HepG2 (cell line): ENCODE results near the gene NDUFAF8. TPM values are rescaled to one million over a fixed set of nuclear protein-coding genes. Genes with fewer than 3 reads are reported as not detected.

Experiments used
- ASH2L ChIP-seq: fragments of 300-600, 200-600 bp; sonication (generic); IDR thresholded peaks from 2 replicates; pipeline ENCODE4 v1.7.0; 2017; ENCODE audit warnings: low read depth, mild to moderate bottlenecking, moderate library complexity, mixed read lengths, low read length; ENCODE audit not compliant: insufficient read length
- BRD4 ChIP-seq: sonication (generic); formaldehyde crosslinking; IDR thresholded peaks from 2 replicates; pipeline ENCODE4 v1.4.0; 2020; ENCODE audit warnings: missing genetic modification reagents
- HCFC1 ChIP-seq: fragments of 150-350 bp; IDR thresholded peaks from 2 replicates; pipeline ENCODE4 v1.6.1; 2014; ENCODE audit warnings: low read depth, low read length
- RFXAP ChIP-seq: sonication (generic); formaldehyde crosslinking; IDR thresholded peaks from 2 replicates; pipeline ENCODE4 v1.4.0; 2020; ENCODE audit warnings: missing genetic modification reagents, borderline replicate concordance
- ZNF296 ChIP-seq: sonication (generic); formaldehyde crosslinking; conservative IDR thresholded peaks from 2 replicates; pipeline ENCODE4 v1.5.0; 2020; ENCODE audit warnings: mild to moderate bottlenecking, missing genetic modification reagents
- ZNF34 ChIP-seq: sonication (generic); formaldehyde crosslinking; IDR thresholded peaks from 2 replicates; pipeline ENCODE4 v1.4.0; 2020; ENCODE audit warnings: mild to moderate bottlenecking, missing genetic modification reagents, borderline replicate concordance
- ZNF501 ChIP-seq: sonication (generic); formaldehyde crosslinking; IDR thresholded peaks from 2 replicates; pipeline ENCODE4 v1.5.1; 2020; ENCODE audit warnings: mild to moderate bottlenecking, moderate library complexity, missing genetic modification reagents
- ZNF556 ChIP-seq: sonication (generic); formaldehyde crosslinking; IDR thresholded peaks from 2 replicates; pipeline ENCODE4 v1.4.0; 2020; ENCODE audit warnings: mild to moderate bottlenecking, missing genetic modification reagents, borderline replicate concordance
- ZNF687 ChIP-seq: sonication (generic); formaldehyde crosslinking; IDR thresholded peaks from 2 replicates; pipeline ENCODE4 v1.5.1; 2020; ENCODE audit warnings: mild to moderate bottlenecking, missing genetic modification reagents, moderate library complexity
- ZNF709 ChIP-seq: sonication (generic); formaldehyde crosslinking; IDR thresholded peaks from 2 replicates; pipeline ENCODE4 v1.5.0; 2020; ENCODE audit warnings: mild to moderate bottlenecking, missing genetic modification reagents
- ZNF713 ChIP-seq: sonication (generic); formaldehyde crosslinking; IDR thresholded peaks from 2 replicates; pipeline ENCODE4 v1.4.0; 2020; ENCODE audit warnings: mild to moderate bottlenecking, missing genetic modification reagents
- ZSCAN21 ChIP-seq: sonication (generic); formaldehyde crosslinking; IDR thresholded peaks from 2 replicates; pipeline ENCODE4 v1.8.0; 2022; ENCODE audit warnings: mild to moderate bottlenecking, missing genetic modification reagents, moderate library complexity, borderline replicate concordance
- ZSCAN22 ChIP-seq: sonication (generic); formaldehyde crosslinking; IDR thresholded peaks from 2 replicates; pipeline ENCODE4 v1.4.0; 2020; ENCODE audit warnings: mild to moderate bottlenecking, missing genetic modification reagents
- polyA plus RNA-seq, 8 experiments: library from polyadenylated mRNA; depleted of rRNA in 3 of 8; stranded (reverse) in 7 of 8; unstranded in 1 of 8; fragments of >200 nt; fragmentation: Illumina TruSeq in 4 of 8; extraction: Trizol in 4 of 8; gene quantifications; 2 replicates each; pipeline versions ENCODE4 v1.2.1 to v1.2.3, GENCODE V29; 2011 to 2016; ENCODE audit warnings: low read depth in 4 of 8, missing spikeins in 1 of 8, mixed read lengths in 1 of 8; ENCODE audit not compliant: insufficient read depth in 1 of 8
- total RNA-seq, 5 experiments: library from RNA; depleted of rRNA; stranded (reverse); fragments of >200 nt; fragmentation: Illumina TruSeq; extraction: Trizol; gene quantifications; 2 replicates each; pipeline ENCODE4 v1.2.3, GENCODE V29; 2016; ENCODE audit warnings: low read depth in 1 of 5
- TF ChIP-seq, protein P1 (sequence below), 2 experiments: sonication (generic) in 1 of 2; formaldehyde crosslinking in 1 of 2; IDR thresholded peaks; 2 replicates each; pipeline versions ENCODE4 v1.4.0 to v1.6.1; 2016 to 2020; ENCODE audit warnings: borderline replicate concordance in 1 of 2, low read depth in 1 of 2, mild to moderate bottlenecking in 1 of 2, missing genetic modification reagents in 1 of 2
- TF ChIP-seq, protein P2 (sequence below): sonication (generic); formaldehyde crosslinking; IDR thresholded peaks from 2 replicates; pipeline ENCODE4 v1.5.1; 2020; ENCODE audit warnings: mild to moderate bottlenecking, moderate library complexity, missing genetic modification reagents
- TF ChIP-seq, protein P3 (sequence below): sonication (generic); IDR thresholded peaks from 2 replicates; pipeline ENCODE4 v1.6.1; 2016; ENCODE audit warnings: low read depth, borderline replicate concordance

Gene NDUFAF8
- total and polyA plus RNA-seq, 2 of the 13 experiments (the other 11 are each of a cell fraction or from before 2014, with no cell fraction given): 75.6 to 233 TPM

GRCh38 chr17:81221842-81222619 lies 17.1 kb upstream of the NDUFAF8 start (continued):
- TF ChIP-seq ZSCAN21 (CRISPR knock-in tag) (peak; percentile 44; the same call in 1 of the 2 replicates), ZNF501 (0 out of 2 replicates have a peak, but pooled peaks have one; percentile 30), RFXAP (CRISPR knock-in tag) (0 out of 2 replicates have a peak, but pooled peaks have one; percentile 26), ZNF556 (CRISPR knock-in tag) (0 out of 2 replicates have a peak, but pooled peaks have one; percentile 25), ZNF687 (CRISPR knock-in tag) (peak; percentile 33), HCFC1 (no peak), ZSCAN22 (CRISPR knock-in tag) (0 out of 2 replicates have a peak, but pooled peaks have one; percentile 28), ZNF713 (CRISPR knock-in tag) (no peak), ZNF34 (CRISPR knock-in tag) (0 out of 2 replicates have a peak, but pooled peaks have one; percentile 16), ZNF709 (0 out of 2 replicates have a peak, but pooled peaks have one; percentile 53), ASH2L (no peak), BRD4 (CRISPR knock-in tag) (0 out of 2 replicates have a peak, but pooled peaks have one; percentile 54), ZNF296 (CRISPR knock-in tag) (peak; percentile 91)
- TF ChIP-seq, protein P1, sequence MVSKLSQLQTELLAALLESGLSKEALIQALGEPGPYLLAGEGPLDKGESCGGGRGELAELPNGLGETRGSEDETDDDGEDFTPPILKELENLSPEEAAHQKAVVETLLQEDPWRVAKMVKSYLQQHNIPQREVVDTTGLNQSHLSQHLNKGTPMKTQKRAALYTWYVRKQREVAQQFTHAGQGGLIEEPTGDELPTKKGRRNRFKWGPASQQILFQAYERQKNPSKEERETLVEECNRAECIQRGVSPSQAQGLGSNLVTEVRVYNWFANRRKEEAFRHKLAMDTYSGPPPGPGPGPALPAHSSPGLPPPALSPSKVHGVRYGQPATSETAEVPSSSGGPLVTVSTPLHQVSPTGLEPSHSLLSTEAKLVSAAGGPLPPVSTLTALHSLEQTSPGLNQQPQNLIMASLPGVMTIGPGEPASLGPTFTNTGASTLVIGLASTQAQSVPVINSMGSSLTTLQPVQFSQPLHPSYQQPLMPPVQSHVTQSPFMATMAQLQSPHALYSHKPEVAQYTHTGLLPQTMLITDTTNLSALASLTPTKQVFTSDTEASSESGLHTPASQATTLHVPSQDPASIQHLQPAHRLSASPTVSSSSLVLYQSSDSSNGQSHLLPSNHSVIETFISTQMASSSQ (IDR thresholded peaks at IDR 0.05; ENCODE audit: low read depth): no peak
- TF ChIP-seq, protein P1 (CRISPR knock-in tag; IDR thresholded peaks at IDR 0.05; ENCODE audit: borderline replicate concordance): 0 out of 2 replicates have a peak, but pooled peaks have one; percentile 55
- TF ChIP-seq, protein P2, sequence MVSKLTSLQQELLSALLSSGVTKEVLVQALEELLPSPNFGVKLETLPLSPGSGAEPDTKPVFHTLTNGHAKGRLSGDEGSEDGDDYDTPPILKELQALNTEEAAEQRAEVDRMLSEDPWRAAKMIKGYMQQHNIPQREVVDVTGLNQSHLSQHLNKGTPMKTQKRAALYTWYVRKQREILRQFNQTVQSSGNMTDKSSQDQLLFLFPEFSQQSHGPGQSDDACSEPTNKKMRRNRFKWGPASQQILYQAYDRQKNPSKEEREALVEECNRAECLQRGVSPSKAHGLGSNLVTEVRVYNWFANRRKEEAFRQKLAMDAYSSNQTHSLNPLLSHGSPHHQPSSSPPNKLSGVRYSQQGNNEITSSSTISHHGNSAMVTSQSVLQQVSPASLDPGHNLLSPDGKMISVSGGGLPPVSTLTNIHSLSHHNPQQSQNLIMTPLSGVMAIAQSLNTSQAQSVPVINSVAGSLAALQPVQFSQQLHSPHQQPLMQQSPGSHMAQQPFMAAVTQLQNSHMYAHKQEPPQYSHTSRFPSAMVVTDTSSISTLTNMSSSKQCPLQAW (CRISPR knock-in tag): peak; percentile 76
- TF ChIP-seq, protein P3, sequence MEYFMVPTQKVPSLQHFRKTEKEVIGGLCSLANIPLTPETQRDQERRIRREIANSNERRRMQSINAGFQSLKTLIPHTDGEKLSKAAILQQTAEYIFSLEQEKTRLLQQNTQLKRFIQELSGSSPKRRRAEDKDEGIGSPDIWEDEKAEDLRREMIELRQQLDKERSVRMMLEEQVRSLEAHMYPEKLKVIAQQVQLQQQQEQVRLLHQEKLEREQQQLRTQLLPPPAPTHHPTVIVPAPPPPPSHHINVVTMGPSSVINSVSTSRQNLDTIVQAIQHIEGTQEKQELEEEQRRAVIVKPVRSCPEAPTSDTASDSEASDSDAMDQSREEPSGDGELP: no peak
